ENCODE data around the gene SEMA3F. TPM values are rescaled to one million over a fixed set of nuclear protein-coding genes. Genes with fewer than 3 reads are reported as not detected.

The SEMA3F gene
- total RNA-seq, 4 donors from 2014 or later, result 18.3 to 46.2 (median 33.8) TPM

DNA sequence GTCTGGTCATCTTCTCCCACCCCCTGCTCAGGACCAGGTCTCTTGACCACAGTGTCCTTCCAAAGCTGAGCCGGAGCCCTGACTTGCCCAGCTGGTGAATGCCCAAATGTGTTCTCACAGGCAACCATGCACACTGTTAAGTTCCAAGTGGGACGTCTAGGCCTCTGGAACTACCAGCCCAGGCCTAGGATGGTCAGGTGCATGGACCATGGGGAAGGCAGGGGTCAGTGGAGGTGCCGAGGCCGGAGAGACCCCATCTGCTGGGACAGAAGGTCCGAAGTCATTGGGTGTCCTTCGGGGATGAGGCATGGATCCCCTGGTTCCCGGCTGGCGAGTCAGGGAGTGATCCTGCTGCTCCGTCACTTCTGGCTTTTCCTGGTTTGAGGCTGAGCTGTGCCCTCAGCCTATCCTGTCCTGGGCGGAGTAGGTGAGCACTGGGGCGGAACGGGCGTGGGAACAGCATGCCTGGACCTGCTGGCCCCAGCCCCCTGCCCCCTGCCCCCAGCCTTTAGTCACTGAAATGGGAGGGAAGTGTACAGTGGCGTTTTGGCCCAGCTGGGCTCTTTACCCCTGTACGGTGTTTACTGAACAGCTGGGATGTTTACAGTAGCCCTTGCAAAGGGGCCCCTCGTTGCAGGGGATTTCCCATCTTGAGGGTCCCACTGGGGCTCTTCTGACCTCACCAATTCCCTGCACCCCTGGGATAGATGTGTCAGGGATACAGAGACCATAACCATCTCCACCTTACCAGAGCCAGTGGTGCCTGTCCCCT lies 12.1 kb downstream of the SEMA3F start:
- ATAC-seq (ENCODE audit: low FRiP score) (no peak), DNase-seq (ENCODE audit: low spot score) (no peak)
- TF ChIP-seq, protein P1, sequence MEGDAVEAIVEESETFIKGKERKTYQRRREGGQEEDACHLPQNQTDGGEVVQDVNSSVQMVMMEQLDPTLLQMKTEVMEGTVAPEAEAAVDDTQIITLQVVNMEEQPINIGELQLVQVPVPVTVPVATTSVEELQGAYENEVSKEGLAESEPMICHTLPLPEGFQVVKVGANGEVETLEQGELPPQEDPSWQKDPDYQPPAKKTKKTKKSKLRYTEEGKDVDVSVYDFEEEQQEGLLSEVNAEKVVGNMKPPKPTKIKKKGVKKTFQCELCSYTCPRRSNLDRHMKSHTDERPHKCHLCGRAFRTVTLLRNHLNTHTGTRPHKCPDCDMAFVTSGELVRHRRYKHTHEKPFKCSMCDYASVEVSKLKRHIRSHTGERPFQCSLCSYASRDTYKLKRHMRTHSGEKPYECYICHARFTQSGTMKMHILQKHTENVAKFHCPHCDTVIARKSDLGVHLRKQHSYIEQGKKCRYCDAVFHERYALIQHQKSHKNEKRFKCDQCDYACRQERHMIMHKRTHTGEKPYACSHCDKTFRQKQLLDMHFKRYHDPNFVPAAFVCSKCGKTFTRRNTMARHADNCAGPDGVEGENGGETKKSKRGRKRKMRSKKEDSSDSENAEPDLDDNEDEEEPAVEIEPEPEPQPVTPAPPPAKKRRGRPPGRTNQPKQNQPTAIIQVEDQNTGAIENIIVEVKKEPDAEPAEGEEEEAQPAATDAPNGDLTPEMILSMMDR (IDR thresholded peaks at IDR 0.05), result no peak

DNA sequence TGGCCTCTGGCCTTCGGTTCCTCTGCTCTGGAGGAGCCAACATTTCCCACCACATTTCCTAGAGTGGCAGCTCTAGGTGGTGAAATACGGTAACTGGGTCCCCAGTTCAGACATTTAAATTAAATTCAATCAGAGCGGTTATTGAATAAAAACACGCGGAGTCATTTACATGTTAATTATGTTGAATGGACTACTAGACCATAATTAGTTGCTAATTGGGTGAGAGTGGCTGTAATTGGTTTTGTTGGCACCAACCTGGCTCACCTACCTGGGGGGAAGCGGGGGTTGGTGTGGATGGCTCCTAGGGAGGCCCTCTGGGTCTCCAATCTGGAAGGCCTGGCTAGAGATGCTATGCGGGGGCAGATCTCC lies 12.7 kb downstream of the SEMA3F start:
- TF ChIP-seq, protein P1 (IDR thresholded peaks at IDR 0.05), result no peak
- DNase-seq (ENCODE audit: low spot score) (no peak), ATAC-seq (ENCODE audit: low FRiP score) (no peak)

DNA sequence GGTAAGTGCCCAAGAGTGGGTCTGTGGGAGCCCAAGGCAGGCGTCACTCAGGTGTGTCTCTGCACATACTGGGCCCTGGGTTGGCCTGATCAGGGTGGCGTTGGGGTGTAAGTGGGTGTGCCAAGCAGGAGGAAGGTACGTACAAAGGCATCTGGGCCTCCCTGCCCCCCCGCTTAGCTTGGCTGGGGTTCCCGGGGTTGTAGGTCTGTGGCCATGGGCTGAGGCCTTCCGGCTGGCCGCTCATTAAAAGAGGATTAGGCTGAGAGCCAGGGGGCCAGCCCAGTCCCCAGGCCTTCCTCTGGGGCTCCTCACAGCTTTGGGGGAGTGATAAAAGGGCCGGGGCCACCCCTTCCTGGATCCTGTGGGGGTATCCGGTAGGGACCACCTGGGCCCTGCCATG lies 13.3 kb downstream of the SEMA3F start:
- ATAC-seq (ENCODE audit: low FRiP score), result no peak
- TF ChIP-seq, protein P1 (IDR thresholded peaks at IDR 0.05), result no peak
- DNase-seq (ENCODE audit: low spot score), result no peak

DNA sequence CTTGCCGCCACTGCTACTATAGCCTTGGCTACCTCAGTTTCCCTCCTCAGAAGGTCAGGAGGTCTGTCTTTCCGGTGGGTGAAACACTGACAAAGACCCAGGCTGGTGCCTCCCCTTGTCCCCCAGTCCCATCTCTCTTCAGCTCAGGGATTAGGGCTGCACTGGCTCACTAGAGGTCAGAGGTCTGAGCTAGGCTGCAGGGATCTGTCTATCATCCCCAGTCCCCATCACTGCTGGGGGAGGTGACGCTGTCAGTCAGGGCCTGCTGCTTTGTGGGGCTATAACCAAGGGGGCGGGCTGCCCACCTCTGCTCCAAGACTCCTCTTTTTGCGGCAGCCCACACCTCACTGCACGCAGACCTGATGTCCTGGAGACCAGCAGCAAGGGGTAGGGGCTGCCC lies 13.7 kb downstream of the SEMA3F start:
- ATAC-seq (ENCODE audit: low FRiP score) (no peak), DNase-seq (ENCODE audit: low spot score) (no peak)
- TF ChIP-seq, protein P1 (IDR thresholded peaks at IDR 0.05), result no peak

DNA sequence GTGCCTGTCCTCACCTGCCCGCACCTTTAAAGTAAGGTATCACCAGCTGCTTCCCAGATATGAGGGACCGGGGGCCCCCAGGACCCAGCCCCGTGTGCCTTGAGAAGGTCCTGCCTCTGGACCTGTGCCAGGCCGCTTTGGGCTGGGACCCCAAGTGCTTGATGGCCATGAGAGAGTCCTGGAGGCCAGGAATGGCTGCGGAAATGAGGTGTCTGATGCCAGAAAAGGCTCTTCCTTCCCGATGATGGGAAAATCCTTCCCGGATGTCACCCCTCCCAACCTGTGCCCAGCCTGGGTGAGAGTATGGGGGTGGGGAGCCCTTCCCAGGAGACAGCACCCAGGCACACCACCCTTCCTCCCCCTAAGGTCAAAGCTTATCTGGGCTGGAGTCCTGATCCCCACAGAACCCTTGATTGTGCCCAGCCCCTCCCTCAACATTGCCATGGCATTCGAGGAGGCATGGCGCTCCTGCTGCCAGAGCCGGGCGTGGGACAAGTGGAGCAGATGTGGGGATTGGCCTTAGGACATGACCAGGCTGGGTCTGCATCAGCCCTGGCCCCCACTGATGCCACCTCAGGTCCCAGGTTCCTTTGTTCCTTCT lies 14.2 kb downstream of the SEMA3F start:
- TF ChIP-seq, protein P1 (IDR thresholded peaks at IDR 0.05), result no peak
- no peak for ATAC-seq (ENCODE audit: low FRiP score)
- no peak for DNase-seq (ENCODE audit: low spot score)

DNA sequence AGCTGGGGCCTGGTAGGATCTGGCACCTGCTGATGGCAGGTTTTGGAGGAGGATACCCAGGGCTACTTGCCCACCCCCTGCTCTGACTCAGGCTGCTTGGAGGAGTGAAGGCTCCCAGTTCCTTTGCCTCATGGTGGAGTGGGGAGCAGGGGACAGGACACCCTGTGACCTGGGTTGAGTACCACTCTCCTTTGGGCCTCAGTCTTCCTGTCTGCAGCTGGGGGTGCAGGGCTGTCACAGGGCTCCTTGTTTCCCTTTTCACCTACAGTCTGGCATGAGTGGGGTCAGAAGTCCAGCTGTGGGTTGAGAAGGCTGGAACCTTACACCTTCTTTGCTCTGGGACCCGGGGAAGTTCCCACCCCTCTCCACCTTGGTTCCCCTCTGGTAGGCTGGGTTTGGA lies 14.7 kb downstream of the SEMA3F start:
- ATAC-seq (ENCODE audit: low FRiP score), result no peak
- no peak for DNase-seq (ENCODE audit: low spot score)
- TF ChIP-seq, protein P1 (IDR thresholded peaks at IDR 0.05), result no peak

DNA sequence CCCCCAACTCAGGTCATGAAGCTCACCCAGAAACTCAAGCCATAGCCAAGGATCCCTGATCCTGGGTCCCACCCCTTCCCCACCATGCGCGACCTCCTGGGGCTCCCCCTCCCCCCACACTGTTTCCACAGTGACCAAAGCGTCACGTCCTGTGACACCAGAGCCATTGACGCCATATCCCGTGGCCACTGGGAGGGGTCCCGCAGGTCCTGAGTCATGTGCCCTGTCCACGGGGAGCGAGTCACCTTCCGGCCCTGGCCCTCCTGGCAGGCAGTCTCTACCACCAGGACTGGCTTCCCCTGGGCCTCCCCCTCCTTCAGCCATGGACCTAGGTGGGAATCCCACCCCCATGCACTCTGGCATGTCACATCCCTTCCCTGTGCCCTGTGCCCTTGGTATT lies 15.6 kb downstream of the SEMA3F start:
- DNase-seq (ENCODE audit: low spot score) (no peak), ATAC-seq (ENCODE audit: low FRiP score) (peak; percentile 30)
- TF ChIP-seq, protein P1 (IDR thresholded peaks at IDR 0.05), result no peak

All from omental fat pad (tissue), 4 donors.